ENCODE measurements around the gene DLG5. TPM values are rescaled to one million over a fixed set of nuclear protein-coding genes. Genes with fewer than 3 reads are reported as not detected.
A peak's percentile ranks its signal among the peaks of the same experiment; 100 is the strongest.

DLG5 gene
- total RNA-seq, 1 donor: 39.7 TPM

GRCh38 chr10:77949167-77949566 is 22.6 kb upstream of the DLG5 start:
- no peak for TF ChIP-seq CTCF (IDR thresholded peaks at IDR 0.05; ENCODE audit: insufficient read depth, low read depth, low read length)
- DNase-seq (ENCODE audit: low read depth): peak; percentile 49
- no peak overlapping the region for H3K4me3 ChIP-seq (ENCODE audit: low read depth, low read length)

- DNase-seq (ENCODE audit: low read depth): no peak
- H3K4me3 ChIP-seq (ENCODE audit: low read depth, low read length): no peak overlapping the region
- TF ChIP-seq CTCF (IDR thresholded peaks at IDR 0.05; ENCODE audit: insufficient read depth, low read depth, low read length): no peak
Measured at GRCh38 chr10:77946084-77946483, 19.5 kb upstream of the DLG5 start.

GRCh38 chr10:77944519-77944918 is 18.0 kb upstream of the DLG5 start:
- no peak for TF ChIP-seq CTCF (IDR thresholded peaks at IDR 0.05; ENCODE audit: insufficient read depth, low read depth, low read length)
- no peak overlapping the region for H3K4me3 ChIP-seq (ENCODE audit: low read depth, low read length)
- DNase-seq (ENCODE audit: low read depth): peak; percentile 94

GRCh38 chr10:77943121-77943901 is 16.8 kb upstream of the DLG5 start:
- TF ChIP-seq CTCF (IDR thresholded peaks at IDR 0.05; ENCODE audit: insufficient read depth, low read depth, low read length): no peak
- no peak overlapping the region for H3K4me3 ChIP-seq (ENCODE audit: low read depth, low read length)
- DNase-seq (ENCODE audit: low read depth): peak; percentile 81

- TF ChIP-seq CTCF (IDR thresholded peaks at IDR 0.05; ENCODE audit: insufficient read depth, low read depth, low read length): no peak
- no peak for DNase-seq (ENCODE audit: low read depth)
Measured at GRCh38 chr10:77941790-77942189, 15.2 kb upstream of the DLG5 start.

GRCh38 chr10:77940627-77941026 is 14.1 kb upstream of the DLG5 start:
- TF ChIP-seq CTCF (IDR thresholded peaks at IDR 0.05; ENCODE audit: insufficient read depth, low read depth, low read length): no peak
- no peak overlapping the region for H3K4me3 ChIP-seq (ENCODE audit: low read depth, low read length)
- peak; percentile 53 for DNase-seq (ENCODE audit: low read depth)

More at GRCh38 chr10:77941790-77942189, 15.2 kb upstream of the DLG5 start:
- H3K4me3 ChIP-seq (ENCODE audit: low read depth, low read length): no peak overlapping the region

- no peak for TF ChIP-seq CTCF (IDR thresholded peaks at IDR 0.05; ENCODE audit: insufficient read depth, low read depth, low read length)
- no peak overlapping the region for H3K4me3 ChIP-seq (ENCODE audit: low read depth, low read length)
- DNase-seq (ENCODE audit: low read depth): no peak
Measured at GRCh38 chr10:77940225-77940624, 13.7 kb upstream of the DLG5 start.

All from fibroblast of villous mesenchyme (primary cell).